Raji (cell line): Measurements from ENCODE around the gene SLC38A8.

ENCODE experiments used
- POLR2A ChIP-seq: IDR thresholded peaks from 2 replicates; pipeline ENCODE4 v1.6.1; 2011; ENCODE audit warnings: low read depth, low read length, control low read depth; ENCODE audit not compliant: insufficient read depth

The SLC38A8 gene

GRCh38 chr16:84045818-84046470, 3.3 kb upstream of the SLC38A8 start:
- TF ChIP-seq POLR2A = no peak

GRCh38 chr16:84045001-84045817, 2.6 kb upstream of the SLC38A8 start:
- TF ChIP-seq POLR2A = no peak

- TF ChIP-seq POLR2A = no peak
Measured at GRCh38 chr16:84044118-84044488, 1.5 kb upstream of the SLC38A8 start.

- TF ChIP-seq POLR2A = no peak
Measured at GRCh38 chr16:84043486-84044117, 1.0 kb upstream of the SLC38A8 start.

GRCh38 chr16:84042879-84043485, 387 bp upstream of the SLC38A8 start:
- TF ChIP-seq POLR2A = no peak

- TF ChIP-seq POLR2A = no peak
Measured at GRCh38 chr16:84041881-84042280, 714 bp downstream of the SLC38A8 start.

- TF ChIP-seq POLR2A = no peak
Measured at GRCh38 chr16:84040823-84041820, 1.5 kb downstream of the SLC38A8 start.

GRCh38 chr16:84040226-84040822, 2.3 kb downstream of the SLC38A8 start:
- no peak for TF ChIP-seq POLR2A

GRCh38 chr16:84039696-84040095, 2.9 kb downstream of the SLC38A8 start:
- no peak for TF ChIP-seq POLR2A

GRCh38 chr16:84038469-84038868, 4.1 kb downstream of the SLC38A8 start:
- no peak for TF ChIP-seq POLR2A

GRCh38 chr16:84036982-84037425, 5.6 kb downstream of the SLC38A8 start:
- TF ChIP-seq POLR2A = no peak

- TF ChIP-seq POLR2A = no peak
Measured at GRCh38 chr16:84036131-84036530, 6.5 kb downstream of the SLC38A8 start.

- no peak for TF ChIP-seq POLR2A
Measured at GRCh38 chr16:84034516-84034915, 8.1 kb downstream of the SLC38A8 start.
